ENCODE results near the gene SYVN1. TPM values are rescaled to one million over a fixed set of nuclear protein-coding genes. Genes with fewer than 3 reads are reported as not detected.

Gene SYVN1
- total and polyA plus RNA-seq, 10 of the 15 experiments (the other 5 are each of a cell fraction or from before 2014, with no cell fraction given) = 0.79 to 63.6 (median 20.1) TPM

GRCh38 chr11:65170058-65170534 lies 35.8 kb upstream of the SYVN1 start, which contains the start of gene SPDYC (continued):
- TF ChIP-seq ZNF592 (IDR thresholded peaks at IDR 0.05) (no peak), YBX1 (IDR thresholded peaks at IDR 0.05) (no peak), LARP7 (IDR thresholded peaks at IDR 0.05) (no peak), ATF2 (IDR thresholded peaks at IDR 0.05; ENCODE audit: low read length) (no peak), STAT3 (IDR thresholded peaks at IDR 0.05; ENCODE audit: low read depth, low read length) (no peak), BMI1 (IDR thresholded peaks at IDR 0.05; ENCODE audit: borderline replicate concordance) (no peak)

GRCh38 chr11:65169164-65169641 lies 34.9 kb upstream of the SYVN1 start:
- H3K4me3 ChIP-seq = no peak overlapping the region
- H3K9ac ChIP-seq (ENCODE audit: control insufficient read depth, insufficient read depth, low read length) = peak overlapping the region; percentile 26; the same call in 1 of the 2 replicates
- no peak overlapping the region for H3K4me2 ChIP-seq (ENCODE audit: control insufficient read depth, insufficient read depth)
- no peak for TF ChIP-seq MXI1 (IDR thresholded peaks at IDR 0.05; ENCODE audit: low read depth, low read length)
- TF ChIP-seq POLR2A (IDR thresholded peaks at IDR 0.05; ENCODE audit: low read depth, low read length) = peak; percentile 52; the same call in 1 of the 2 replicates
- no peak for TF ChIP-seq SP1 (IDR thresholded peaks at IDR 0.05; ENCODE audit: low read depth, low read length)
- ChIA-PET SMC1A (ENCODE audit: uncharacterized antibody, unreplicated experiment) (interaction anchor here (0.6 kb wide), 2 partner anchors 11 to 348 kb away, joined by 3 to 4 read pairs; no protein-coding TSS in a partner anchor), CTCF (interaction anchor here (0.9 to 1.0 kb wide), 2 partner anchors 11 to 34 kb away, joined by 3 to 6 read pairs; no protein-coding TSS in a partner anchor), RAD21 (ENCODE audit: unreplicated experiment) (no interaction called here), POLR2A (interaction anchor here (0.5 to 0.8 kb wide), 3 partner anchors 34 to 985 kb away, joined by 3 read pairs; no protein-coding TSS in a partner anchor)
- FAIRE-seq (no peak), DNase-seq (ENCODE audit: low read depth, low spot score) (no peak), ATAC-seq (peak; percentile 47; the same call in 2 of the 3 replicates)
- peak overlapping the region; percentile 16 for H3K27ac ChIP-seq (ENCODE audit: control insufficient read depth, insufficient read depth)
- intact Hi-C loops (cut with micrococcal nuclease; ENCODE audit: unreplicated experiment) (no loop called here), in situ Hi-C loops (cut with MboI) (no loop called here)
- H3K27me3 ChIP-seq (replicated peaks in 1 of 2; ENCODE audit: control insufficient read depth in 2 of 2, insufficient read depth in 2 of 2, low read length in 1 of 2) = no peaks in the 10 kb centered on the region
- BruUV-seq (replicated peaks) = no TSS peak
- H3K4me1 ChIP-seq (ENCODE audit: control insufficient read depth, insufficient read depth, low read length) = peaks cover 6% of the 10 kb centered on the region
- no peaks in the 10 kb centered on the region for H3K79me2 ChIP-seq (ENCODE audit: control insufficient read depth, insufficient read depth, low read length)
- WGBS (ENCODE audit: insufficient coverage, insufficient replicate concordance, low lambda C conversion rate, missing lambda C conversion rate) = 14% methylated on average over 11 of the region's 11 CpGs
- H3K9me3 ChIP-seq (replicated peaks; ENCODE audit: control insufficient read depth, insufficient read depth, low read length) = no peaks in the 10 kb centered on the region
- peak overlapping the region; percentile 98 for H2AFZ ChIP-seq (ENCODE audit: control insufficient read depth, low read depth, low read length)
- no peaks in the 10 kb centered on the region for H3K36me3 ChIP-seq (ENCODE audit: control insufficient read depth in 2 of 2, insufficient read depth in 2 of 2, low read length in 1 of 2)
- H4K20me1 ChIP-seq (ENCODE audit: control insufficient read depth, insufficient read depth) = no peaks in the 10 kb centered on the region
